HG03064 (cell line): ENCODE results near the gene BBLN.

Source experiments
- ATAC-seq: cut with Tn5 transposase; IDR thresholded peaks from one replicate; pipeline ENCODE4 v1.9.1; 2021; ENCODE audit warnings: low read depth; ENCODE audit not compliant: unreplicated experiment

BBLN gene

DNA sequence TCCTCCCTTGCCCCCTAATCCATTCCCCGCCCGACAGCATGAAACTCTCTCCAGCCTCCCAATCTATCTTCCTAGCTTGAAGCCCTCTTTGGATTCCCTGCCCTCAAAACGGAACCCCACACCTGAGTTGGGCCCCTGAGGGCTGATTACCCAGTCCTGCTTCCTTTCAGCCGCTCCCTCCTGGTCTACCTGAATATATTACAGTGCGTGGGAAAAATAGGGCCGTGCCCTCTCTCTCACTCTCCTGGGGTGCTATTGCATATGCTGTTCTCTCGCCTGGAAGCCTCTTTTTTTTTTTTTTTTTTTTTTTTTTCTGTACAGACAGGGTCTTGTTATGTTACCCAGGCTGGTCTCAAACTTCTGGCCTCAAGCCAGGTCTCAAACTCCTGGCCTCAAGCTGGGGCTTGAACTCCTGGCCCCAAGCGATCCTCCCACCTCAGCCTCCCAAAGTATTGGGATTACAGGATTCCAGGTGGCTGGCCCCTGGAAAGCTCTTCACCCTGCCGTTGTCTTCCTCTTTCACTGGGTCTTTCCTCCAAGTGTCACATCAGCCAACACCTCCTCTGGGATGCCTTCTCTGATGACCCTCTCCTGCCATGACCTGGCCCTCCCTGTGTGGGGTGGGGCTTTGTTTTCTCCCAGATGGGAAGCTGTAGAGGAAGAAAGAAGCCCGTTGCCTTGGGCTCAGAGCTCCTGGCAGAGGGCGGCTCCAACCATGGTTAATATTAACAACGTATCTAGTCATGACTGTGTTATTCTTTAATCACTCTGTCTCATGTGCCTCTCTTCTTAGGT lies 51.3 kb downstream of the BBLN start:
- no peak for ATAC-seq

- no peak for ATAC-seq
These were observed 51.9 kb downstream of the BBLN start for GRCh38 chr9:128211981-128212281.
